GM12878 (cell line): ENCODE measurements around the gene SNX13. TPM values are rescaled to one million over a fixed set of nuclear protein-coding genes. Genes with fewer than 3 reads are reported as not detected.

Experiments used
- ATAC-seq: fragments of 200-7000 bp; cut with Tn5 transposase; 3 replicates; pipeline ENCODE4 v1.9.1; 2020; ENCODE audit warnings: mild to moderate bottlenecking, moderate library complexity
- BruUV-seq: library from RNA; stranded (reverse); fragments of 400-500 nt; replicated peaks from 2 replicates; lab custom pipeline; 2021; lab: Mats Ljungman, UMichigan
- CTCF ChIA-PET: fragments of 300-600 bp; sonication (Branson Sonifier 250); formaldehyde crosslinking; extraction: SDS; loops from one replicate; lab custom pipeline; 2021; ENCODE audit warnings: inconsistent platforms; lab: Yijun Ruan, JAX
- POLR2A ChIA-PET: fragments of 350-600 bp; formaldehyde crosslinking; extraction: SDS; loops from one replicate; lab custom pipeline; 2021; ENCODE audit warnings: inconsistent platforms; lab: Charles Lee
- RAD21 ChIA-PET: fragments of 300-600 bp; sonication (Branson Sonifier 250); formaldehyde crosslinking; loops from one replicate; lab custom pipeline; 2023; ENCODE audit warnings: antibody characterized with exemption; ENCODE audit not compliant: unreplicated experiment; lab: Charles Lee
- SMC1A ChIA-PET: fragments of 300-600 bp; sonication (Branson Sonifier 250); formaldehyde crosslinking; loops from one replicate; lab custom pipeline; 2023; ENCODE audit not compliant: unreplicated experiment, uncharacterized antibody; lab: Charles Lee
- DNase-seq: peaks from one replicate; pipeline ENCODE4 v3.0.0-alpha.2; 2011; ENCODE audit warnings: low read depth, low spot score
- FAIRE-seq: peaks from 3 replicates; lab custom pipeline; 2011; peaks lifted over from hg19 to GRCh38; lab: Jason Lieb, UNC
- H2AFZ ChIP-seq: 2 replicates; pipeline ENCODE4 v1.6.0; 2011; ENCODE audit warnings: low read depth, low read length, control low read depth; ENCODE audit not compliant: control insufficient read depth
- H3K27ac ChIP-seq: 2 replicates; pipeline ENCODE4 v1.5.1; 2011; ENCODE audit warnings: control low read depth; ENCODE audit not compliant: control insufficient read depth, insufficient read depth
- H3K27me3 ChIP-seq, 2 experiments: replicated peaks in 1 of 2; 2 replicates each; pipeline versions ENCODE4 v1.6.0 to v1.6.1; 2011; ENCODE audit warnings: low read length in 1 of 2; ENCODE audit not compliant: control insufficient read depth in 2 of 2, insufficient read depth in 2 of 2
- H3K36me3 ChIP-seq, 2 experiments: 2 replicates each; pipeline ENCODE4 v1.5.1; 2011; ENCODE audit warnings: low read length in 1 of 2; ENCODE audit not compliant: control insufficient read depth in 2 of 2, insufficient read depth in 2 of 2
- H3K4me1 ChIP-seq: 2 replicates; pipeline ENCODE4 v1.6.1; 2011; ENCODE audit warnings: mild to moderate bottlenecking, low read length, moderate library complexity, mixed read lengths; ENCODE audit not compliant: control insufficient read depth, insufficient read depth
- H3K4me2 ChIP-seq: 2 replicates; pipeline ENCODE4 v1.6.0; 2011; ENCODE audit warnings: control low read depth; ENCODE audit not compliant: control insufficient read depth, insufficient read depth
- H3K4me3 ChIP-seq: fragments of 200-600 bp; sonication (generic); 2 replicates; pipeline ENCODE4 v1.5.1; 2016
- H3K79me2 ChIP-seq: 2 replicates; pipeline ENCODE4 v1.6.0; 2011; ENCODE audit warnings: low read length; ENCODE audit not compliant: control insufficient read depth, insufficient read depth
- H3K9ac ChIP-seq: 2 replicates; pipeline ENCODE4 v1.8.0; 2011; ENCODE audit warnings: low read length, control low read depth, mixed read lengths; ENCODE audit not compliant: control insufficient read depth, insufficient read depth
- H3K9me3 ChIP-seq: replicated peaks from 3 replicates; pipeline ENCODE4 v1.5.1; 2011; ENCODE audit warnings: mild to moderate bottlenecking, low read length; ENCODE audit not compliant: control insufficient read depth, insufficient read depth
- H4K20me1 ChIP-seq: 2 replicates; pipeline ENCODE4 v1.6.0; 2011; ENCODE audit not compliant: control insufficient read depth, insufficient read depth
- CHD4 ChIP-seq: fragments of 200-600 bp; sonication (generic); IDR thresholded peaks from 2 replicates; pipeline ENCODE4 v1.6.1; 2016; ENCODE audit warnings: mild to moderate bottlenecking
- GABPA ChIP-seq: IDR thresholded peaks from 2 replicates; pipeline ENCODE4 v1.6.1; 2014; ENCODE audit warnings: antibody characterized with exemption, low read depth, mild to moderate bottlenecking, inconsistent platforms
- JUNB ChIP-seq: IDR thresholded peaks from 2 replicates; pipeline ENCODE4 v1.6.1; 2016; ENCODE audit warnings: antibody characterized with exemption, mild to moderate bottlenecking
- MEF2A ChIP-seq: IDR thresholded peaks from 2 replicates; pipeline ENCODE4 v1.6.1; 2011; ENCODE audit warnings: low read depth, mild to moderate bottlenecking, low read length, moderate library complexity; ENCODE audit not compliant: insufficient read depth
- MEF2B ChIP-seq: fragments of 450-650 bp; IDR thresholded peaks from 2 replicates; pipeline ENCODE4 v1.6.1; 2018; ENCODE audit warnings: mild to moderate bottlenecking, moderate library complexity; ENCODE audit not compliant: partially characterized antibody, poor library complexity, severe bottlenecking
- NFIC ChIP-seq: IDR thresholded peaks from 2 replicates; pipeline ENCODE4 v1.6.1; 2012; ENCODE audit warnings: low read depth, mild to moderate bottlenecking, inconsistent platforms, low read length, moderate library complexity
- NFXL1 ChIP-seq: fragments of 450-650 bp; IDR thresholded peaks from 2 replicates; pipeline ENCODE4 v1.6.1; 2017; ENCODE audit warnings: antibody characterized with exemption, mild to moderate bottlenecking, borderline replicate concordance
- POU2F2 ChIP-seq: IDR thresholded peaks from 3 replicates; pipeline ENCODE4 v1.6.1; 2011; ENCODE audit warnings: low read depth, mild to moderate bottlenecking, low read length, borderline replicate concordance
- SMC3 ChIP-seq: IDR thresholded peaks from 2 replicates; pipeline ENCODE4 v1.6.1; 2011; ENCODE audit warnings: low read length, improper control_type of control experiment, borderline replicate concordance
- TCF7 ChIP-seq: IDR thresholded peaks from 2 replicates; pipeline ENCODE4 v1.6.1; 2014; ENCODE audit warnings: antibody characterized with exemption, borderline replicate concordance
- WGBS: methylation state at CpG from one replicate; pipeline ENCODE4 v1.1.6; 2016; ENCODE audit warnings: low lambda C conversion rate; ENCODE audit not compliant: insufficient replicate concordance, insufficient coverage; ENCODE audit errors: missing lambda C conversion rate; 5-methylcytosine and 5-hydroxymethylcytosine counted together
- in situ Hi-C: fragments of 300-500 bp; cut with MboI; formaldehyde crosslinking; loops from 9 replicates; pipeline ENCODE4 v1.14.3; 2018; ENCODE audit warnings: mixed read lengths
- intact Hi-C: fragments of 100-400 bp; cut with micrococcal nuclease; formaldehyde crosslinking; loops from one replicate; pipeline ENCODE4 v1.14.2; 2022; ENCODE audit not compliant: unreplicated experiment
- polyA plus RNA-seq, 11 experiments: library from polyadenylated mRNA; depleted of rRNA in 4 of 11; unstranded in 6 of 11; stranded (reverse) in 5 of 11; fragments of >200 nt; fragmentation: Nextera tagmentation in 4 of 11; fragmentation: Illumina TruSeq in 1 of 11; extraction: Ambion mirVana in 4 of 11; extraction: Trizol in 1 of 11; gene quantifications; 1 replicate in 1 of 11; 2 replicates in 10 of 11; pipeline versions ENCODE4 v1.2.1 to v1.2.3, GENCODE V29; 2011 to 2016; ENCODE audit warnings: inconsistent platforms in 2 of 11, missing spikeins in 2 of 11, low read depth in 1 of 11
- total RNA-seq, 4 experiments: library from RNA; depleted of rRNA in 3 of 4; stranded (reverse); fragments of >200 nt in 3 of 4; fragmentation: Illumina TruSeq in 1 of 4; extraction: Trizol in 1 of 4; gene quantifications; 2 replicates each; pipeline versions ENCODE4 v1.2.1 to v1.2.3, GENCODE V29; 2013 to 2021
- TF ChIP-seq, protein P1 (sequence below): fragments of 450-650 bp; IDR thresholded peaks from 2 replicates; pipeline ENCODE4 v1.6.1; 2017; ENCODE audit warnings: mild to moderate bottlenecking
- TF ChIP-seq, protein P2 (sequence below): fragments of 450-650 bp; IDR thresholded peaks from 2 replicates; pipeline ENCODE4 v1.6.1; 2017; ENCODE audit warnings: low read depth, mild to moderate bottlenecking, moderate library complexity
- TF ChIP-seq, protein P3 (sequence below): IDR thresholded peaks from 2 replicates; pipeline ENCODE4 v1.6.1; 2012; ENCODE audit warnings: low read depth, low read length, improper control_type of control experiment

SNX13 gene
- total and polyA plus RNA-seq, 10 of the 15 experiments (the other 5 are each of a cell fraction or from before 2014, with no cell fraction given): 2.2 to 17.1 (median 11.9) TPM

DNA sequence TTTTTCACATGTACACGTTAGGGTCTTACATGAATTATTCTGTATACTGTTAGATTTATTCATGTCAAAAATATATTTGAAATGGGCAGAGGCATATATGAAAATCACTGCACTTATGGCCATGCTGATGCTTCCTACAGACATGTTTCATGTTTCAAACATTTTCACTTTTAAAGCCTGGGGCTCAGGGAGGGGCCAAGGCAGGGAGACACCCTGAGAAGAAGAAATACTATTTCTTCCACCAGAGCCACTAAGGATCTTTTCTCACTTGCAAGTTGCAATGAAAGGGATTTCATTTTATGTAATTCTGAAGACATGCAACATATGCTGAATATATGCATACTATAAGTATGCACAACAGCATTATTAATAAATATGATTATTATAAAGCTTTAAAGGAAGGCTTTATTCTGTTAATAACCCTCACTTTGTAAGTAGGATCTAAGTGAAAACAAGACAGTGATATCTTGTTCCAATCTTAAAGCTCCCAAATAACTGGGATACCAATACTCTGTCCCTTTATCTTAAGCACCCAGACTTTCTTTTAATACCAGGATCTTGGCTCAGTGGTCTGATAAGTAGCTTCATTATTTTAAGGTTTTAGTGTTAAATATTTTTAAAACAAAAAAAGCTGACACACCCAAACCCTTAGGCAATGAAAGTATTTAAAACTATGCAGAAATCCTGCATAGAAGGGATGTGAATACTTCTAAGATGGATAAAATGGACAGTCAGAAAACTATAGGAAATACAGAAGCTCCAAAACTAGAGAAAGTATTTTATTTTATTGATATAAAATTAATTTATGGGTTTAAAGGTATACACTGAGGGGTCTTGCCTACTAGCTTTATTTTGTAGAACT lies 148.0 kb downstream of the SNX13 start:
- H3K4me1 ChIP-seq: no peaks in the 10 kb centered on the region
- in situ Hi-C loops (no loop called here), intact Hi-C loops (no loop called here)
- no peak overlapping the region for H2AFZ ChIP-seq
- no peak for TF ChIP-seq NFIC
- no peak for TF ChIP-seq NFXL1
- TF ChIP-seq MEF2B: no peak
- no peak overlapping the region for H3K4me2 ChIP-seq
- H3K9ac ChIP-seq: no peak overlapping the region
- no peak overlapping the region for H3K27ac ChIP-seq
- no peaks in the 10 kb centered on the region for H3K27me3 ChIP-seq
- CTCF ChIA-PET: interaction anchor here (0.9 to 1.4 kb wide), 3 partner anchors 17 to 22 kb away, joined by 3 to 5 read pairs (median 5); no protein-coding TSS in a partner anchor
- H4K20me1 ChIP-seq: no peaks in the 10 kb centered on the region
- FAIRE-seq (no peak), ATAC-seq (no peak), DNase-seq (no peak)
- POLR2A ChIA-PET: no interaction called here
- RAD21 ChIA-PET: interaction anchor here (0.9 kb wide), 1 partner anchor 22 kb away, joined by 3 read pairs; no protein-coding TSS in a partner anchor
- no peaks in the 10 kb centered on the region for H3K79me2 ChIP-seq
- 96% methylated on average over 1 of the region's 1 CpG for WGBS
- H3K4me3 ChIP-seq: no peak overlapping the region
- SMC1A ChIA-PET: interaction anchor here (0.9 to 2.6 kb wide), 5 partner anchors 14 to 116 kb away, joined by 4 to 14 read pairs (median 6); no protein-coding TSS in a partner anchor
- no TSS peak for BruUV-seq
- H3K36me3 ChIP-seq: no peaks in the 10 kb centered on the region; a peak in 1 of 4 replicates
- H3K9me3 ChIP-seq: no peaks in the 10 kb centered on the region

DNA sequence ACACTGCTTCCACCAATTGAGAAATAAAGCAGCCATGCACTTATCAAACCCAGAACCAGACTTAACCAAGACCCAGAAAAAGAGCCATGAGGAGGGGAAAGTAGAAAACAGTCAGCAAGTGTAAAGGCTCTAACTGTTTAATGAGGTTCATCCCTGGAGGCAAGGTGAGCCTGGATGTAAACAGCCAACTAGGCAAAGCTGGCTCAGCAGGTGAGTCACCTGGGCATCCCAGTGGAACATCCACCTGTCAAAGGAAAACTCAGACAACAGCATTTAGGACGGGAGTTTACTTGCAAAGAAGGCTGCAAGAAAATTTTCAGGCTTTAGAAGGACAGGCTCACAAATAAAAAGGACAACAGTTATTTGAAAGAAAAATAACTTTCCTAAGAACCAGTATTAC lies 153.0 kb downstream of the SNX13 start:
- ChIA-PET RAD21 (no interaction called here), POLR2A (no interaction called here), SMC1A (no interaction called here), CTCF (no interaction called here)
- no peak overlapping the region for H3K4me2 ChIP-seq
- no peaks in the 10 kb centered on the region for H3K36me3 ChIP-seq
- in situ Hi-C loops: no loop called here
- no peak overlapping the region for H3K9ac ChIP-seq
- no peaks in the 10 kb centered on the region for H3K79me2 ChIP-seq
- no peak overlapping the region for H3K27ac ChIP-seq
- no peaks in the 10 kb centered on the region for H4K20me1 ChIP-seq
- no peaks in the 10 kb centered on the region for H3K4me1 ChIP-seq
- no peak overlapping the region for H2AFZ ChIP-seq
- BruUV-seq: no TSS peak
- no peak for ATAC-seq
- H3K27me3 ChIP-seq: no peaks in the 10 kb centered on the region
- no peak overlapping the region for H3K4me3 ChIP-seq
- no peak for FAIRE-seq
- intact Hi-C loops: no loop called here
- H3K9me3 ChIP-seq: no peaks in the 10 kb centered on the region
- DNase-seq: no peak
- 36% methylated on average over 1 of the region's 1 CpG for WGBS
- TF ChIP-seq POU2F2: no peak
- TF ChIP-seq CHD4: no peak
- TF ChIP-seq, protein P1, sequence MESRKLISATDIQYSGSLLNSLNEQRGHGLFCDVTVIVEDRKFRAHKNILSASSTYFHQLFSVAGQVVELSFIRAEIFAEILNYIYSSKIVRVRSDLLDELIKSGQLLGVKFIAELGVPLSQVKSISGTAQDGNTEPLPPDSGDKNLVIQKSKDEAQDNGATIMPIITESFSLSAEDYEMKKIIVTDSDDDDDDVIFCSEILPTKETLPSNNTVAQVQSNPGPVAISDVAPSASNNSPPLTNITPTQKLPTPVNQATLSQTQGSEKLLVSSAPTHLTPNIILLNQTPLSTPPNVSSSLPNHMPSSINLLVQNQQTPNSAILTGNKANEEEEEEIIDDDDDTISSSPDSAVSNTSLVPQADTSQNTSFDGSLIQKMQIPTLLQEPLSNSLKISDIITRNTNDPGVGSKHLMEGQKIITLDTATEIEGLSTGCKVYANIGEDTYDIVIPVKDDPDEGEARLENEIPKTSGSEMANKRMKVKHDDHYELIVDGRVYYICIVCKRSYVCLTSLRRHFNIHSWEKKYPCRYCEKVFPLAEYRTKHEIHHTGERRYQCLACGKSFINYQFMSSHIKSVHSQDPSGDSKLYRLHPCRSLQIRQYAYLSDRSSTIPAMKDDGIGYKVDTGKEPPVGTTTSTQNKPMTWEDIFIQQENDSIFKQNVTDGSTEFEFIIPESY: no peak
- no peak for TF ChIP-seq TCF7
- no peak for TF ChIP-seq MEF2A
- TF ChIP-seq, protein P2, sequence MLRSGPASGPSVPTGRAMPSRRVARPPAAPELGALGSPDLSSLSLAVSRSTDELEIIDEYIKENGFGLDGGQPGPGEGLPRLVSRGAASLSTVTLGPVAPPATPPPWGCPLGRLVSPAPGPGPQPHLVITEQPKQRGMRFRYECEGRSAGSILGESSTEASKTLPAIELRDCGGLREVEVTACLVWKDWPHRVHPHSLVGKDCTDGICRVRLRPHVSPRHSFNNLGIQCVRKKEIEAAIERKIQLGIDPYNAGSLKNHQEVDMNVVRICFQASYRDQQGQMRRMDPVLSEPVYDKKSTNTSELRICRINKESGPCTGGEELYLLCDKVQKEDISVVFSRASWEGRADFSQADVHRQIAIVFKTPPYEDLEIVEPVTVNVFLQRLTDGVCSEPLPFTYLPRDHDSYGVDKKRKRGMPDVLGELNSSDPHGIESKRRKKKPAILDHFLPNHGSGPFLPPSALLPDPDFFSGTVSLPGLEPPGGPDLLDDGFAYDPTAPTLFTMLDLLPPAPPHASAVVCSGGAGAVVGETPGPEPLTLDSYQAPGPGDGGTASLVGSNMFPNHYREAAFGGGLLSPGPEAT: no peak
- TF ChIP-seq, protein P3, sequence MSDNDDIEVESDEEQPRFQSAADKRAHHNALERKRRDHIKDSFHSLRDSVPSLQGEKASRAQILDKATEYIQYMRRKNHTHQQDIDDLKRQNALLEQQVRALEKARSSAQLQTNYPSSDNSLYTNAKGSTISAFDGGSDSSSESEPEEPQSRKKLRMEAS: no peak
- TF ChIP-seq JUNB: no peak
- no peak for TF ChIP-seq GABPA
- TF ChIP-seq SMC3: no peak
